ENCODE data around the gene INPP5D. TPM values are rescaled to one million over a fixed set of nuclear protein-coding genes. Genes with fewer than 3 reads are reported as not detected.

INPP5D gene
- total and polyA plus RNA-seq, 2 of the 8 experiments (the other 6 are each of a cell fraction or from before 2014, with no cell fraction given) = 4.5 to 7.1 TPM

- H3K27me3 ChIP-seq (replicated peaks in 1 of 4; ENCODE audit: control insufficient read depth in 3 of 4, extremely low read depth in 1 of 4, insufficient read depth in 3 of 4, low read length in 3 of 4) = no peaks in the 10 kb centered on the region
- no peak overlapping the region; the same call in 1 of the 2 replicates for H2BK5ac ChIP-seq (ENCODE audit: low read depth, low read length)
- H3K23ac ChIP-seq (ENCODE audit: insufficient read length) = no peak overlapping the region
- no peaks in the 10 kb centered on the region for H3K79me1 ChIP-seq (ENCODE audit: low read depth, low read length)
- no peak overlapping the region for H4K91ac ChIP-seq (replicated peaks; ENCODE audit: insufficient read length, low read length)
- no peaks in the 10 kb centered on the region for H3K9me3 ChIP-seq (ENCODE audit: insufficient read depth in 2 of 2, low read depth in 1 of 2, low read length in 1 of 2)
- no peak overlapping the region for H3K4me3 ChIP-seq (ENCODE audit: extremely low read depth in 1 of 4, insufficient read depth in 2 of 4, low read depth in 3 of 4, low read length in 4 of 4)
- no peak overlapping the region for H2BK20ac ChIP-seq (ENCODE audit: low read length)
- no peaks in the 10 kb centered on the region for H4K20me1 ChIP-seq (replicated peaks in 1 of 2; ENCODE audit: control insufficient read depth in 1 of 2, insufficient read depth in 2 of 2, low read length in 2 of 2)
- no peak overlapping the region for H3K9ac ChIP-seq (replicated peaks in 1 of 4; ENCODE audit: extremely low read depth in 1 of 4, low read depth in 3 of 4, low read length in 3 of 4)
- ChIA-PET POLR2A (ENCODE audit: partially characterized antibody) (no interaction called here), CTCF (ENCODE audit: partially characterized antibody) (interaction anchor here (1.8 kb wide), 1 partner anchor 15 kb away, joined by 7 read pairs; no protein-coding TSS in a partner anchor)
- H4K8ac ChIP-seq (ENCODE audit: extremely low read depth, insufficient read depth, low read length) = no peak overlapping the region
- H3K14ac ChIP-seq (ENCODE audit: insufficient read length) = no peak overlapping the region
- no peak overlapping the region for H3K56ac ChIP-seq (replicated peaks; ENCODE audit: insufficient read length, low read depth, low read length)
- FAIRE-seq (no peak), DNase-seq (ENCODE audit: low read depth in 1 of 2, low spot score in 2 of 2) (no peak)
- no peak overlapping the region for H2AK5ac ChIP-seq (ENCODE audit: low read depth, low read length)
- peaks cover 0 to 7% (median 0%) of the 10 kb centered on the region in 4 experiments; a peak in 3 of 8 replicates for H3K36me3 ChIP-seq (ENCODE audit: control insufficient read depth in 2 of 4, insufficient read depth in 4 of 4, low read length in 3 of 4)
- no peak overlapping the region for H2BK15ac ChIP-seq (ENCODE audit: low read length)
- H3K79me2 ChIP-seq (ENCODE audit: control insufficient read depth in 1 of 2, insufficient read depth in 2 of 2, low read length in 2 of 2) = no peaks in the 10 kb centered on the region
- no peak overlapping the region for H3K4me2 ChIP-seq (ENCODE audit: insufficient read depth in 1 of 2, low read depth in 2 of 2, low read length in 2 of 2)
- no peak overlapping the region for H3K27ac ChIP-seq (ENCODE audit: low read depth, low read length)
- peaks cover 0 to 10% (median 5%) of the 10 kb centered on the region in 4 experiments; a peak in 5 of 7 replicates for H3K4me1 ChIP-seq (replicated peaks in 1 of 4; ENCODE audit: control insufficient read depth in 3 of 4, insufficient read depth in 4 of 4, low read length in 3 of 4)
- H2BK120ac ChIP-seq (replicated peaks; ENCODE audit: low read depth, low read length) = no peak overlapping the region
- H2BK12ac ChIP-seq (ENCODE audit: low read depth, low read length) = 0 out of 2 replicates have a peak overlapping the region, but pooled peaks have one; percentile 7
- H4K5ac ChIP-seq (ENCODE audit: insufficient read length, low read depth, low read length) = no peak overlapping the region
- H3K4ac ChIP-seq (replicated peaks; ENCODE audit: insufficient read length, low read depth, low read length) = no peak overlapping the region
- H3K18ac ChIP-seq (ENCODE audit: extremely low read depth, low read length) = no peak overlapping the region
- WGBS, 2 experiments (ENCODE audit: extremely low coverage in 1 of 2, insufficient coverage in 1 of 2, insufficient read length in 1 of 2, insufficient replicate concordance in 2 of 2, low coverage in 1 of 2, low lambda C conversion rate in 2 of 2, missing lambda C conversion rate in 1 of 2) = 93% methylated on average over 11 of the region's 11 CpGs; no CpG with 5 or more reads in 1 of the 2 experiments
- H2AFZ ChIP-seq (ENCODE audit: low read length) = no peak overlapping the region
- H3K23me2 ChIP-seq (ENCODE audit: low read depth, low read length) = no peaks in the 10 kb centered on the region
- TF ChIP-seq TAF7 (optimal IDR thresholded peaks at IDR 0.05; ENCODE audit: borderline replicate concordance, low read depth, low read length) = no peak
- TF ChIP-seq SIRT6 (IDR thresholded peaks at IDR 0.05; ENCODE audit: low read length) = no peak
- no peak for TF ChIP-seq SUZ12 (IDR thresholded peaks at IDR 0.05; ENCODE audit: low read length)
- no peak for TF ChIP-seq CBX5 (IDR thresholded peaks at IDR 0.05; ENCODE audit: low read depth, low read length)
- TF ChIP-seq BRCA1 (IDR thresholded peaks at IDR 0.05; ENCODE audit: low read depth, low read length) = no peak
- TF ChIP-seq HDAC2 (IDR thresholded peaks at IDR 0.05; ENCODE audit: borderline replicate concordance in 1 of 2, low read depth in 2 of 2, low read length in 2 of 2) = no peak
- TF ChIP-seq CTCF (IDR thresholded peaks at IDR 0.05; ENCODE audit: control extremely low read depth in 1 of 3, insufficient read depth in 1 of 3, low read depth in 1 of 3, low read length in 3 of 3) = no peak
- no peak for TF ChIP-seq RNF2 (IDR thresholded peaks at IDR 0.05; ENCODE audit: borderline replicate concordance, low read depth, low read length, missing control alignments, poor library complexity, severe bottlenecking)
- no peak for TF ChIP-seq ASH2L (IDR thresholded peaks at IDR 0.05; ENCODE audit: low read length)
Measured at GRCh38 chr2:233168919-233169318, 108.8 kb downstream of the INPP5D start.

Data from H1 (cell line).